ENCODE measurements around the gene FRMD4B. TPM values are rescaled to one million over a fixed set of nuclear protein-coding genes. Genes with fewer than 3 reads are reported as not detected.

Gene FRMD4B
- total and polyA plus RNA-seq, 2 donors (not counting 1 experiment from before 2014, with no cell fraction given) = 0.86 to 1.2 TPM

- no peaks in the 10 kb centered on the region for H4K20me1 ChIP-seq (ENCODE audit: control insufficient read depth, extremely low read depth, insufficient read depth, low read length)
- H3K4me2 ChIP-seq (ENCODE audit: extremely low read depth, insufficient read depth, low read length) = no peak overlapping the region
- no peaks in the 10 kb centered on the region for H3K79me2 ChIP-seq (ENCODE audit: control insufficient read depth, insufficient read depth, low read length)
- no peaks in the 10 kb centered on the region for H3K36me3 ChIP-seq (ENCODE audit: control insufficient read depth, insufficient read depth, low read length)
- no peak overlapping the region for H3K9ac ChIP-seq (ENCODE audit: insufficient read depth, low read length)
- no peaks in the 10 kb centered on the region for H3K9me3 ChIP-seq (ENCODE audit: control insufficient read depth, insufficient read depth, low read depth, low read length)
- H3K4me1 ChIP-seq (ENCODE audit: control insufficient read depth, extremely low read depth, insufficient read depth, low read length) = no peaks in the 10 kb centered on the region
- peak in 1 of 2 donors; percentile 19 for DNase-seq (ENCODE audit: low read depth in 2 of 2)
- no peak overlapping the region for H3K27ac ChIP-seq (ENCODE audit: insufficient read depth, low read length)
- H2AFZ ChIP-seq (ENCODE audit: low read length) = no peak overlapping the region
- TF ChIP-seq CTCF (conservative IDR thresholded peaks at IDR 0.05 in 1 of 2, IDR thresholded peaks at IDR 0.05 in 1 of 2; ENCODE audit: low read depth in 1 of 2, low read length in 2 of 2) (no peak), EZH2 (IDR thresholded peaks at IDR 0.05; ENCODE audit: low read length, missing control alignments) (no peak)
- H3K4me3 ChIP-seq (replicated peaks in 1 of 4; ENCODE audit: control extremely low read depth in 1 of 4, insufficient read depth in 1 of 4, low read depth in 3 of 4, low read length in 4 of 4) = no peak overlapping the region
- H3K27me3 ChIP-seq (ENCODE audit: control insufficient read depth, insufficient read depth, low read length) = no peaks in the 10 kb centered on the region
Measured at GRCh38 chr3:69290006-69290405, 95.9 kb downstream of the FRMD4B start.

- no peaks in the 10 kb centered on the region for H4K20me1 ChIP-seq (ENCODE audit: control insufficient read depth, extremely low read depth, insufficient read depth, low read length)
- no peaks in the 10 kb centered on the region for H3K27me3 ChIP-seq (ENCODE audit: control insufficient read depth, insufficient read depth, low read length)
- TF ChIP-seq EZH2 (IDR thresholded peaks at IDR 0.05; ENCODE audit: low read length, missing control alignments) (no peak), CTCF (conservative IDR thresholded peaks at IDR 0.05 in 1 of 2, IDR thresholded peaks at IDR 0.05 in 1 of 2; ENCODE audit: low read depth in 1 of 2, low read length in 2 of 2) (no peak)
- no peak overlapping the region for H3K9ac ChIP-seq (ENCODE audit: insufficient read depth, low read length)
- no peaks in the 10 kb centered on the region for H3K36me3 ChIP-seq (ENCODE audit: control insufficient read depth, insufficient read depth, low read length)
- DNase-seq (ENCODE audit: low read depth in 2 of 2) = peak in 1 of 2 donors; percentile 22
- no peaks in the 10 kb centered on the region for H3K9me3 ChIP-seq (ENCODE audit: control insufficient read depth, insufficient read depth, low read depth, low read length)
- H3K4me1 ChIP-seq (ENCODE audit: control insufficient read depth, extremely low read depth, insufficient read depth, low read length) = no peaks in the 10 kb centered on the region
- H2AFZ ChIP-seq (ENCODE audit: low read length) = no peak overlapping the region
- no peak overlapping the region for H3K4me3 ChIP-seq (replicated peaks in 1 of 4; ENCODE audit: control extremely low read depth in 1 of 4, insufficient read depth in 1 of 4, low read depth in 3 of 4, low read length in 4 of 4)
- H3K4me2 ChIP-seq (ENCODE audit: extremely low read depth, insufficient read depth, low read length) = no peak overlapping the region
- no peak overlapping the region for H3K27ac ChIP-seq (ENCODE audit: insufficient read depth, low read length)
- no peaks in the 10 kb centered on the region for H3K79me2 ChIP-seq (ENCODE audit: control insufficient read depth, insufficient read depth, low read length)
Measured at GRCh38 chr3:69288161-69288895, 97.6 kb downstream of the FRMD4B start.

GRCh38 chr3:69283913-69284611 lies 101.8 kb downstream of the FRMD4B start:
- H3K36me3 ChIP-seq (ENCODE audit: control insufficient read depth, insufficient read depth, low read length) = no peaks in the 10 kb centered on the region
- no peaks in the 10 kb centered on the region for H3K27me3 ChIP-seq (ENCODE audit: control insufficient read depth, insufficient read depth, low read length)
- DNase-seq (ENCODE audit: low read depth in 2 of 2) = no peak
- H3K9ac ChIP-seq (ENCODE audit: insufficient read depth, low read length) = no peak overlapping the region
- no peaks in the 10 kb centered on the region for H3K4me1 ChIP-seq (ENCODE audit: control insufficient read depth, extremely low read depth, insufficient read depth, low read length)
- H3K27ac ChIP-seq (ENCODE audit: insufficient read depth, low read length) = no peak overlapping the region
- H2AFZ ChIP-seq (ENCODE audit: low read length) = no peak overlapping the region
- no peak overlapping the region for H3K4me2 ChIP-seq (ENCODE audit: extremely low read depth, insufficient read depth, low read length)
- H3K4me3 ChIP-seq (replicated peaks in 1 of 4; ENCODE audit: control extremely low read depth in 1 of 4, insufficient read depth in 1 of 4, low read depth in 3 of 4, low read length in 4 of 4) = no peak overlapping the region
- no peaks in the 10 kb centered on the region for H4K20me1 ChIP-seq (ENCODE audit: control insufficient read depth, extremely low read depth, insufficient read depth, low read length)
- no peaks in the 10 kb centered on the region for H3K79me2 ChIP-seq (ENCODE audit: control insufficient read depth, insufficient read depth, low read length)
- TF ChIP-seq CTCF (conservative IDR thresholded peaks at IDR 0.05 in 1 of 2, IDR thresholded peaks at IDR 0.05 in 1 of 2; ENCODE audit: low read depth in 1 of 2, low read length in 2 of 2) = no peak
- TF ChIP-seq EZH2 (IDR thresholded peaks at IDR 0.05; ENCODE audit: low read length, missing control alignments) = no peak
- H3K9me3 ChIP-seq (ENCODE audit: control insufficient read depth, insufficient read depth, low read depth, low read length) = no peaks in the 10 kb centered on the region
